HG02943 (cell line): Measurements from ENCODE around the gene SLCO6A1.

Experiments used
- ATAC-seq: cut with Tn5 transposase; IDR thresholded peaks from one replicate; pipeline ENCODE4 v1.9.1; 2021; ENCODE audit warnings: mild to moderate bottlenecking, low read depth, moderate library complexity; ENCODE audit not compliant: unreplicated experiment

The SLCO6A1 gene

DNA sequence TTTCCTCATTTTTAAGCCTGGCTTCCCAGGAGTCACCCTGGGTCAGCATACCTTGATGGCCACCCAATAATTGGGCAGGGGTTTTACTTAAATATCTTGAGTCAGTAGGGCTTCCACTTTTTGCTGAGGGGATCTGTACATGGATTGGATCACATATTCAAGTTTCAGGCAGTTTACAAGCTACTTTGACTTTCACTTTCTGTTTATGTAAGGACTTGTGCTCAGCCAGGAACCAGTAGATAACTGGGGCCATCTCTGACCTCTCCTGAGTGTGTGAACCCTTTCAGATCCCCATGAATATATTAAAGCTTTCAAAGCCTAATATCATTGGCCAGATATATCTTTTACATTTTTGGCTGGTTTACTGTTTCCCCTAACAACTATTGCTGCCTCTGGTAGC is 45.1 kb downstream of the SLCO6A1 start:
- ATAC-seq = peak; percentile 73

DNA sequence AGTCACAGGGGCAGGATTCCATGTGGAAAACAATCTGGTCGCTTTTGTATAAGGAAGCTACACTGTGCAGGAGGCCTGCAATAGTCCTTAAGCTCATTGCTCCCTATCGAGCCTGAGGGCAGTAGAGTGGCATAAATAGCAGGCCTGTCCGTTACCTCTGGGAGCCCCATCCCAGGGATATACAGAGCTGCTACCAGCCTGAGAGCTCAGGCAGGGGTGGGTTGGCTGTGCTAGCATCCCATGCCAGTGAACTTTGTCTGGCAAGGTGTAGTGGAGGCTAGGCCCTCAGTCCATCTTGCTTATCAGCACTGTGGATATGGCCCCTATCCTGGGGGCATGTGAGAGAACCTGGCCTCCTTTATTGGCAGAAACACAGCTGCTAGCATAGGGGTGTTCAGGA is 47.7 kb downstream of the SLCO6A1 start:
- no peak for ATAC-seq

DNA sequence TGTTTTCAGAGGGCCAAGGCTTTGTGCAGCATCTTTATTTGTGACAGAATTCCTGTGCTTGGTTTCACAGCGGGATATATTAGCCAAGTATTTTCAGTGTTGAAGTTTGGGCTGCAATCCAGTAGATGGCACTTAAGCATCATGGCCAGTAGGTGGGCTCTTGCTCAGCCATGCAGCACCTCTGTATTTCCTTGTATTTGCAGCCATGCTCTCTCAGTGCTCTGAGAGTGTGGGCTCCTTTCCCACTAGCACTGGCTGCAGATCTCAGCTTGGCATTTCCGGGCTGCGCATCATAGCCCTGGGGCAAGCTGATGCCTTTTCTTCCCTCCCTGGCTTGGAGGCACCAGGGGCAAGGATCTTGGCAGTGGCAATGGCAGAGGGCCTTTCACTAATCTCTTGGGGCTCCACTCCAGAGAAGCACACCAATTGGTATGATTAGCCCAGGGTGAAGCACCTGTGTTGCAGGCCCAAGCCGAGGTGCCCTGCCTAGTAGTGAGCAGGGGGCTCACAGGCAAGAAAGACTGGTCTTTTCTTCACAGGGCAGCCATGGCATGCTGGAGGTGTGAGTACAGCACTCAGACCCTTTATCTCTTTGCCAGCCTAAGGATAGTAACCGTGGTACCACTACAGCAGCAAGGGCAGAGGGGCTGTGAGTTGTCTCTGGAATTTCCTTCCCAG is 48.3 kb downstream of the SLCO6A1 start:
- no peak for ATAC-seq

DNA sequence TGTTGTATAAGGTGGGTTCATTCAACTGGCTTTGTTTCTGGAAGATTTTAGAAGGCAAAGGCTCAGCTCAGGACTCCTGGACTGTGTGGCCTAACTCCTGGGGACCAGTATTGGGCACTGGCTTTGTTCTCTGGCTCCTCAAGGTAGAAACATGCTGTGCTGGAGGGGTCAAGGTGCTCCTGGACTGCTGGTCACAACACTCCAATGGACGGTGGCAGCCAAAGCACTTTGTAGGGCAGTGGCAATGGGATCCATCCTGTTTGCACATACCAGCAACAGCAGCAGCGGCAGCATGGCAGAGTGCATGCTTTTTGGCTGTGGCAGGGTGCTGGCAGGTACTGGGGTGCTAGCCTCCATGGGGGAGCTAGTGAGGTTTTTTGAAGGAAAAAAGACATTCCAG is 65.3 kb downstream of the SLCO6A1 start:
- ATAC-seq = no peak

DNA sequence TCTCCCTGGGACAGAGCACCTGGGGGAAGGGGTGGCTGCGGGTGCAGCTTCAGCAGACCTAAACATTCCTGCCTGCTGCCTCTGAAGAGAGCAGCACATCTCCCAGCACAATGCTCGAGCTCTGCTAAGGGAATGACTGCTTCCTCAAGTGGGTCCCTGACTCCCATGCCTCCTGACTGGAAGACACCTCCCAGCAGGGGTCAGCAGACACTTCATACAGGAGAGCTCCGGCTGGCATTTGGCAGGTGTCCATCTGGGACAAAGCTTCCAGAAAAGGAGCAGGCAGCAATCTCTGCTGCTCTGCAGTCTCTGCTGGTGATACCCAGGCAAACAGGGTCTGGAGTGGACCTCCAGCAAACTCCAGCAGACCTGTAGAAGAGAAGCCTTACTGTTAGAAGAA is 77.2 kb downstream of the SLCO6A1 start:
- ATAC-seq = no peak

DNA sequence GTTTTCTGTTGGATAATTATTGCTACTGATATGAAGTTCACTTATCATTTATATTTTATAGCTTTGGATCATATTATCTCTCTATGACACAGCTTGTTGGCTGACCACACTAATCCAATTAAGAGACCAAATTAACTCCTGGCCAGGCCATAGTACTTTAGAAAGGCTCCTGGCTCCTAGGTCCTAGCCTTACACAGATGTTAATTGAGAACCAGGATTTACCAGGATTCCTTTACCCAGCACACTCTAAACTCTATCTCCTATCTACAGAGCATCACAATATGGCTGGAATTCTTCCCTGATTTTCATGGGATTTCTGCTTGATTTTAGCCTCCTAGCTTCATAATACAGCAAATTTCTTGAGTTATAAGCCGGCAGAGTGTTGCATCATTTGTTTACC is 80.3 kb downstream of the SLCO6A1 start:
- no peak for ATAC-seq

DNA sequence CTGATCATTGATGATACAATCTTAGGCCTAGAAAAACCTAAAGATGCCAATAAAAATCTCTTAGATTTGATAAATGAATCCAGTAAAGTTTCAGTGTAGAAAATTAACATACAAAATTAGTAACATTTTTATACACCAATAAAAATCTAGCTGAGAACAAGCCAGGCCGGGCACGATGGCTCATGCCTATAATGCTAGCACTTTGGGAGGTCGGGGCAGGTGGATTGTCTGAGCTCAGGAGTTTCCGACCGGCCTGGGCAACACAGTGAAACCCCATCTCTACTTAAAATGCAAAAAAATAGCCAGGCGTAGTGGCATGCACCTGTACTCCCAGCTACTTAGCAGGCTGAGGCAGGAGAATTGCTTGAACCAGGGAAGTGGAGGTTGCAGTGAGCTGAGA is 84.4 kb downstream of the SLCO6A1 start:
- no peak for ATAC-seq

DNA sequence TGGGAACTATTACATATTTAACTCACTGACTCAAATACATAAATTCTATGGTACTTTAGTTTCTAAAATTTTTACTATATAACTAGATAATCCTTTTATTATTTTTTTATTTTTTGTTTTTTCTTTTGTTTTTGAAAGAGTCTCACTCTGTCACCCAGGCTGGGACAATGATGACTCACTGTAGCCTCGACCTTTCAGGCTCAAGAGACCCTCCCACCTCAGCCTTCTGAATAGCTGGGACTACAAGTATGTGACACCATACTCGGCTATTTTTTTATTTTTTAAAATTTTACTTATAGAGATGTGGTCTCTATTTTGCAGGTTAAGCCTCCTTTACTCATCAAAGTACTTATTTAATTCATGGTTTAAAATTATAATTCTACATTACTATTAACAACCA is 110.6 kb downstream of the SLCO6A1 start:
- no peak for ATAC-seq

DNA sequence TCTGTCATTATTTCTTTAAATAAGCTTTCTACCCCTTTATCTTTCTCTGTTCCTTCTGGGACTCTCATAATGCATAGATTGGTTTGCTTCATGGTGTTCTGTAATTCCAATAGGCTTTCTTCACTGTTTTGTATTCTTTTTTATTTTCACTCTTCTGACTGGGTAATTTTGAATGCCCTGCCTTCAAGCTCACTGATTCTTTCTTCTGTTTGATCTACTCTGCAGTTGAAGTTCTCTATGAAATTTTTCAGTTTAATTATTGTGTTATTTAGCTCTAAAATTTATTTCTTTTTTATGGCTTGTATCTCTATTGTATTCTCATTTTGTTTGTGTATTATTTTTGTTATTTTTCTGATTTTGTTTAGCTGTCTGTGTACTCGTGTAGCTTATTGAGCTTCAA is 113.4 kb downstream of the SLCO6A1 start:
- ATAC-seq = no peak

DNA sequence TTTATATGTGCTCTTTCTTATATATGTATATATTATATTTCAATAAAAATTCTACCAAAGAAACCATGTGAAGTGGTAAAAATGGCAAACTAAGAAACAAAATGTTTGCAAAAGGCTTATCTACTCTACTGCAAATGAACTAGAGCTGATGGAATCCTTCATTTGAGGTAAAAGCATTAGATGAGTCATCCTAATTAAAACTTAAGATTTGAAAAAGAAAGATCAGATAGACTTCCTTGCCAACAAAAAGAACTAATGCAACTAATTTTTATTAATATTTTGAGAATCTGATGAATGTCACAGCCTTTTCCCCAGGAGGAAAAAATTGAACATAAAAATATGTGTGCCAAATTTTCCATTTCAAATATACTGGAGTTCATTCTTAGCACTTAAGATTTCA is 118.6 kb downstream of the SLCO6A1 start:
- no peak for ATAC-seq

DNA sequence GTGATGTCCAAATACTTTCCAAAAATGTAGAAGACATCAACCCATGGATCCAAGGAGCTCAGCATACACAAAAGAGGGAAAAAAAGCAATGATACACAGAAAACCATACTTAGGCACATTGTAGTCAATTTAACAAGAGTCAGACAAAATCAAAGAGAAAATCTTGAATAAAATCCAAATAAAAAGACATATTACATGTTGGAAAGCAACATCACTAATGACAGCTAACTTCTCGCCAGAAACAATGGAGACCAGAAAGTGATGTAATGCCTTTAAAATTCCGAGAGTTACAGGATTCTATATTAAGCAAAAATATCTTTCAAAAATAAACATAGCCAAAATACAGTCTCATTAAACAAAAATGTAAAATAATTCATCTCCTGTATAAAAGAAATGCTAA is 122.9 kb downstream of the SLCO6A1 start:
- ATAC-seq = no peak

DNA sequence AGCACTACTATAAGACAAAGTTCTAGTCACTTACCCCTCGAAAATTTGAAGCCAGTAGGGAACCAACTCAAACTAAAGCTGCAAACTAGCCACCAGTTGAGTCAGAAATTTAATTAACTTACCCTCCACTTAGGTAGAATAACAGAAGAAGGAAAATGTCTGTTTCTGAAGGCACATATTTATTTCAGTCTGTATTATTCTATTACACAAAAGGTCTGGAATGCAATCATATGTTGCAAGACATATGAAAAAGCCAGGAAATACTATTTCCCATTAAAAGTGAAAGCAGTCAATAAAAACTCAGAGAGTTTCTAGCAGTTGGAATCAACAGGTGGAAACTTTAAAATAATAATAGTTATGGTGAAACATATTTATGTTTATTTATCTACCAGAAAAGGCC is 123.5 kb downstream of the SLCO6A1 start:
- no peak for ATAC-seq

DNA sequence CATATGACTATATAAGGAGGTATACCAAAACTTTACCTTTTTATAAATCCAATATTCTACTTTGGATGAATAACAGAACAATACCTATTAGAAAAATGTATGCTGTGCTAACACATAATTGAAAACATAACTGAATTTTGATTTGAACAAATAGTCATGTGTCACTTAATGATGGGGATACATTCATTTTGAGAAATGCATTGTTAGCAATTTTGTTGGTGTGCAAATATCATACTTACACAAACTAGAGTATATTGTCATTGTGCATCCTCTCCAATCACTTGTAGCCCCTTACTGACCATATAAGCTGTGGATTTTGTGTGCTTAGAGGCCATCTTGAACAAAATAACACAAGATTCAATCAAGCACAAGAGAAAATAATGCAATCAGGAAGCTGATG is 130.4 kb downstream of the SLCO6A1 start:
- ATAC-seq = no peak

DNA sequence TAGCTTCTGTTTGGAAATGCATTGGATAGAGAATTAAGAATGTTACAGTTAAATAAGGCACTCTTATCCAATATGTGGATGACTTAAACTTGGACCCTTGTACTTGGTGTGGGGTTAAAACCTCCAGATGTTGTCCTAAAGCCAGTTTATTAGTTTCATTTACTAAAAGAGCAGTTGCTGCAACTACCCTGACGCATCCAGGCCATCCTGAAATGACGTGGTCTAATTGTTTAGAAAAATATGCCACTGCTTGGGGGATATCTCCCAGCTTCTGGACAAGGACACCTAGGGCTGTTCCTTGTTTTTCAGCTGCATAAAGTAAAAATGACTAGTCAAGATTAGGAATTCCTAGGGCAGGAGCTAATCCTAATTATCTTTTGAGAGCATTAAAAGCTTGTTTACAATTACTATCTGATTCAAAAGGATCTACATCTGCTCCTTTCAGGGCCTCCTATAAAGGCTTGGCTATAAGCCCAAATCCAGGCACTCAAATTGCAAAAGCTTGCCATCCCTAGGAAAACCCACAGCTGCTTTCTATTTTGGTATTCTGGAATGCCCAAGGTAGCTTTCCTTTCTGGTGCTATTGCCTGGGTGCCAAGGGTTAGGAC is 157.0 kb downstream of the SLCO6A1 start:
- ATAC-seq = no peak

DNA sequence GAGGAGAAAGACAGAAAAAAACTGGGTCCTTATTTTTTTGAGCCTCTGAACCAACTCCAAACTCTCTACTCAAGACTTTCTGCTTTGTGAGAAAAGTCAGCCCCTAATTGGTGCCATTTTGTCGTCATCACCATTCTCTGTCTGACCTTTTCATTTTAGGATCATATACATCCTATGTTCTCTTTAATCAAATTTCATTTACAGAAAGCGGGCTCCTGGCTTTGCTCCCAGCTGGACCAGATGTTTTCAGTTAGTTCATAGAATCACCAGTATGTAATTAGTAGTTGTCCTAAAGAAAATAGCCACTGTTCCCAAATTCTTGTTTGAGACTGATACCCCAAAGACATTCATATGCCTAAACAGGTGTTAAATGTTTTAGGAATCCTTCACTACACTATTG is 174.1 kb downstream of the SLCO6A1 start:
- no peak for ATAC-seq
